Smooth muscle cell (in vitro differentiated cells): ENCODE measurements around the gene ANKRD2. TPM values are rescaled to one million over a fixed set of nuclear protein-coding genes. Genes with fewer than 3 reads are reported as not detected.

Source experiments
- DNase-seq: peaks from one replicate; lab custom pipeline; 2025; ENCODE audit not compliant: unreplicated experiment; lab: John Stamatoyannopoulos, UW
- H2AFZ ChIP-seq: fragments of 200-600 bp; sonication (generic); 2 replicates; pipeline ENCODE4 v1.6.0; 2016; ENCODE audit warnings: antibody characterized with exemption, low read depth, mild to moderate bottlenecking
- H3F3A ChIP-seq: fragments of 200-600 bp; sonication (generic); 2 replicates; pipeline ENCODE4 v1.6.0; 2017; ENCODE audit warnings: antibody characterized with exemption, low read depth
- H3K27ac ChIP-seq: fragments of 200-600 bp; sonication (generic); 2 replicates; pipeline ENCODE4 v1.5.1; 2016; ENCODE audit warnings: low read depth, mild to moderate bottlenecking
- H3K27me3 ChIP-seq: fragments of 200-600 bp; sonication (generic); 2 replicates; pipeline ENCODE4 v1.6.1; 2016; ENCODE audit warnings: low read depth, mild to moderate bottlenecking
- H3K36me3 ChIP-seq: fragments of 200-600 bp; sonication (generic); 2 replicates; pipeline ENCODE4 v1.5.1; 2016; ENCODE audit warnings: low read depth
- H3K4me1 ChIP-seq: fragments of 200-600 bp; sonication (generic); 2 replicates; pipeline ENCODE4 v1.5.1; 2016; ENCODE audit warnings: low read depth
- H3K4me2 ChIP-seq: fragments of 200-600 bp; sonication (generic); 2 replicates; pipeline ENCODE4 v1.6.0; 2016; ENCODE audit warnings: mild to moderate bottlenecking
- H3K4me3 ChIP-seq: fragments of 200-600 bp; sonication (generic); 2 replicates; pipeline ENCODE4 v1.5.1; 2016; ENCODE audit warnings: mild to moderate bottlenecking
- H3K79me2 ChIP-seq: fragments of 200-600 bp; sonication (generic); 2 replicates; pipeline ENCODE4 v1.6.0; 2016; ENCODE audit warnings: low read depth, mild to moderate bottlenecking
- H3K9ac ChIP-seq: fragments of 200-600 bp; sonication (generic); 2 replicates; pipeline ENCODE4 v1.6.0; 2016; ENCODE audit warnings: low read depth
- H3K9me3 ChIP-seq: fragments of 200-600 bp; sonication (generic); replicated peaks from 2 replicates; pipeline ENCODE4 v1.5.1; 2016; ENCODE audit warnings: low read depth
- H4K20me1 ChIP-seq: fragments of 200-600 bp; sonication (generic); 2 replicates; pipeline ENCODE4 v1.6.0; 2016; ENCODE audit warnings: low read depth
- CTCF ChIP-seq: fragments of 200-600 bp; sonication (generic); IDR thresholded peaks from 2 replicates; pipeline ENCODE4 v1.5.1; 2017; ENCODE audit warnings: borderline replicate concordance, mild to moderate bottlenecking, antibody characterized with exemption; ENCODE audit not compliant: insufficient read depth, poor library complexity, severe bottlenecking
- WGBS: methylation state at CpG from one replicate; pipeline ENCODE4 v1.1.7; 2016; ENCODE audit warnings: low lambda C conversion rate; 5-methylcytosine and 5-hydroxymethylcytosine counted together
- polyA plus RNA-seq: library from polyadenylated mRNA; unstranded; fragments of >200 nt; fragmentation: Nextera tagmentation; extraction: Ambion mirVana; gene quantifications from 2 replicates; pipeline ENCODE4 v1.2.1, GENCODE V29; 2016
- total RNA-seq: library from RNA; depleted of rRNA; stranded (reverse); fragments of >200 nt; gene quantifications from 2 replicates; pipeline ENCODE4 v1.2.3, GENCODE V29; 2014

Gene ANKRD2
- total and polyA plus RNA-seq, 2 experiments from 2014 or later = 0.30 TPM; not detected in 1

- 16% methylated on average over 10 of the region's 10 CpGs for WGBS
- peak overlapping the region; percentile 74 for H3K4me2 ChIP-seq
- no peaks in the 10 kb centered on the region for H4K20me1 ChIP-seq
- H3K4me3 ChIP-seq = no peak overlapping the region
- H3K4me1 ChIP-seq = peaks cover 34% of the 10 kb centered on the region
- TF ChIP-seq CTCF = no peak
- peak overlapping the region; percentile 99 for H3K27ac ChIP-seq
- peaks cover 31% of the 10 kb centered on the region for H3F3A ChIP-seq
- H3K79me2 ChIP-seq = peaks cover 33% of the 10 kb centered on the region
- no peak overlapping the region for H2AFZ ChIP-seq
- no peaks in the 10 kb centered on the region for H3K9me3 ChIP-seq
- peak overlapping the region; percentile 93 for H3K9ac ChIP-seq
- H3K36me3 ChIP-seq = no peaks in the 10 kb centered on the region
- DNase-seq = peak; percentile 42
- H3K27me3 ChIP-seq = no peaks in the 10 kb centered on the region
Observed at GRCh38 chr10:97543025-97543546, 29.5 kb upstream of the ANKRD2 start.

GRCh38 chr10:97546456-97547270, 25.9 kb upstream of the ANKRD2 start:
- H3F3A ChIP-seq = peaks cover 27% of the 10 kb centered on the region
- H2AFZ ChIP-seq = no peak overlapping the region
- H3K4me1 ChIP-seq = peaks cover 47% of the 10 kb centered on the region
- peaks cover 42% of the 10 kb centered on the region for H3K79me2 ChIP-seq
- H4K20me1 ChIP-seq = no peaks in the 10 kb centered on the region
- H3K4me3 ChIP-seq = no peak overlapping the region
- no peak overlapping the region for H3K27ac ChIP-seq
- no peak overlapping the region for H3K4me2 ChIP-seq
- no peak for TF ChIP-seq CTCF
- no peak overlapping the region for H3K9ac ChIP-seq
- H3K9me3 ChIP-seq = no peaks in the 10 kb centered on the region
- DNase-seq = no peak
- no peaks in the 10 kb centered on the region for H3K27me3 ChIP-seq
- 89% methylated on average over 18 of the region's 18 CpGs for WGBS
- H3K36me3 ChIP-seq = no peaks in the 10 kb centered on the region

GRCh38 chr10:97547271-97547600, 25.3 kb upstream of the ANKRD2 start:
- Histone ChIP-seq H4K20me1 (no peaks in the 10 kb centered on the region), H3K79me2 (peaks cover 45% of the 10 kb centered on the region)
- 87% methylated on average over 4 of the region's 4 CpGs for WGBS

More at GRCh38 chr10:97547271-97547600, 25.3 kb upstream of the ANKRD2 start:
- no peak overlapping the region for H3K9ac ChIP-seq
- no peak overlapping the region for H3K4me2 ChIP-seq
- peak overlapping the region; percentile 97 for H3K27ac ChIP-seq
- no peaks in the 10 kb centered on the region for H3K9me3 ChIP-seq
- peaks cover 27% of the 10 kb centered on the region for H3F3A ChIP-seq
- no peaks in the 10 kb centered on the region for H3K27me3 ChIP-seq
- no peaks in the 10 kb centered on the region for H3K36me3 ChIP-seq
- H2AFZ ChIP-seq = no peak overlapping the region
- peaks cover 47% of the 10 kb centered on the region for H3K4me1 ChIP-seq
- no peak for TF ChIP-seq CTCF
- DNase-seq = no peak
- no peak overlapping the region for H3K4me3 ChIP-seq
